ENCODE measurements around the gene OXNAD1.
"Not testable (repeated sequence)": the region's sequence is repeated elsewhere in the genome, so short reads cannot be mapped to it uniquely, and the experiment has no call there.

The OXNAD1 gene

GRCh38 chr3:16307832-16308531 lies 43.0 kb downstream of the OXNAD1 start:
- DNase-seq (ENCODE audit: insufficient read length, low spot score) (no peak), FAIRE-seq (no peak)
- TF ChIP-seq SPI1 (IDR thresholded peaks at IDR 0.05; ENCODE audit: low read depth, low read length), result no peak
- peak; percentile 13; the same call in 1 of the 2 replicates for TF ChIP-seq POLR2A (IDR thresholded peaks at IDR 0.05; ENCODE audit: low read depth, low read length)

- no peak for FAIRE-seq
- TF ChIP-seq PAX5 (IDR thresholded peaks at IDR 0.05; ENCODE audit: insufficient read depth, low read length, severe bottlenecking) (no peak), POLR2A (IDR thresholded peaks at IDR 0.05; ENCODE audit: low read depth, low read length) (no peak), POU2F2 (IDR thresholded peaks at IDR 0.05; ENCODE audit: low read depth, low read length) (no peak), POLR2AphosphoS5 (IDR thresholded peaks at IDR 0.05; ENCODE audit: low read depth, low read length) (no peak), TAF1 (IDR thresholded peaks at IDR 0.05; ENCODE audit: low read depth, low read length) (no peak), SPI1 (IDR thresholded peaks at IDR 0.05; ENCODE audit: low read depth, low read length) (no peak)
These were observed 43.7 kb downstream of the OXNAD1 start for GRCh38 chr3:16308727-16309126.

GRCh38 chr3:16309558-16309957 lies 44.5 kb downstream of the OXNAD1 start:
- DNase-seq (ENCODE audit: insufficient read length, low spot score), result peak; percentile 27
- FAIRE-seq, result peak; percentile 88
- no peak for TF ChIP-seq POU2F2 (IDR thresholded peaks at IDR 0.05; ENCODE audit: low read depth, low read length)
- no peak for TF ChIP-seq SPI1 (IDR thresholded peaks at IDR 0.05; ENCODE audit: low read depth, low read length)
- TF ChIP-seq PAX5 (IDR thresholded peaks at IDR 0.05; ENCODE audit: insufficient read depth, low read length, severe bottlenecking), result no peak
- TF ChIP-seq POLR2A (IDR thresholded peaks at IDR 0.05; ENCODE audit: low read depth, low read length), result no peak
- peak; percentile 63; the same call in 1 of the 2 replicates for TF ChIP-seq POLR2AphosphoS5 (IDR thresholded peaks at IDR 0.05; ENCODE audit: low read depth, low read length)
- TF ChIP-seq TAF1 (IDR thresholded peaks at IDR 0.05; ENCODE audit: low read depth, low read length), result no peak

More at GRCh38 chr3:16308727-16309126, 43.7 kb downstream of the OXNAD1 start:
- DNase-seq (ENCODE audit: insufficient read length, low spot score), result no peak

GRCh38 chr3:16310486-16310885 lies 45.5 kb downstream of the OXNAD1 start:
- FAIRE-seq, result not testable (repeated sequence)

DNA sequence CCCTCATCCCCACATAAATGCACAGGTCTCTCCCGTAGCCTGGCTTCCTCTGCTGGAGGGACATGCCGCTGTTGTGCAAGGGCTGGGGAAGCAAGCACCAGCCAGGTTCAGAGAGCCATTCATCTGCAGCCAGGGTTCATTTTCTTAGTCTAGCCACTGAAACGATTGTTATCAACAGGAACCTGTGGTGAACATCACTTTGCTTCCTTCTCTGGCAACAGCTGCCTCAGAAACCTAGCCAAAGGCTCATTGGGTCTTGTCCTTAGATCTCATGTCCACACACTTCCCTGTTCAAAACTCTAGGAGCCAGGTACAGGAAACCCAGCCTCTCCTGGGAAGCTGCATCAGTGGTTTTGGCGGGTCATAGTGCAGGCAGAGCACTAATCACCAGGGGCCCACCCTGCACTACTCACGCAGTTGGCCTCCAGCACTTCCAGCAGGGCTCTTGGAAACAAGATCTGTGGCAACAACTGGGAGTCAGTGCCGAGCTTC lies 47.0 kb downstream of the OXNAD1 start:
- peak; percentile 84 for FAIRE-seq
- TF ChIP-seq TAF1 (IDR thresholded peaks at IDR 0.05; ENCODE audit: low read depth, low read length) (no peak), SPI1 (IDR thresholded peaks at IDR 0.05; ENCODE audit: low read depth, low read length) (0 out of 2 replicates have a peak, but pooled peaks have one; percentile 31)
- DNase-seq (ENCODE audit: insufficient read length, low spot score), result no peak

More at GRCh38 chr3:16310486-16310885, 45.5 kb downstream of the OXNAD1 start:
- DNase-seq (ENCODE audit: insufficient read length, low spot score), result not testable (repeated sequence)

DNA sequence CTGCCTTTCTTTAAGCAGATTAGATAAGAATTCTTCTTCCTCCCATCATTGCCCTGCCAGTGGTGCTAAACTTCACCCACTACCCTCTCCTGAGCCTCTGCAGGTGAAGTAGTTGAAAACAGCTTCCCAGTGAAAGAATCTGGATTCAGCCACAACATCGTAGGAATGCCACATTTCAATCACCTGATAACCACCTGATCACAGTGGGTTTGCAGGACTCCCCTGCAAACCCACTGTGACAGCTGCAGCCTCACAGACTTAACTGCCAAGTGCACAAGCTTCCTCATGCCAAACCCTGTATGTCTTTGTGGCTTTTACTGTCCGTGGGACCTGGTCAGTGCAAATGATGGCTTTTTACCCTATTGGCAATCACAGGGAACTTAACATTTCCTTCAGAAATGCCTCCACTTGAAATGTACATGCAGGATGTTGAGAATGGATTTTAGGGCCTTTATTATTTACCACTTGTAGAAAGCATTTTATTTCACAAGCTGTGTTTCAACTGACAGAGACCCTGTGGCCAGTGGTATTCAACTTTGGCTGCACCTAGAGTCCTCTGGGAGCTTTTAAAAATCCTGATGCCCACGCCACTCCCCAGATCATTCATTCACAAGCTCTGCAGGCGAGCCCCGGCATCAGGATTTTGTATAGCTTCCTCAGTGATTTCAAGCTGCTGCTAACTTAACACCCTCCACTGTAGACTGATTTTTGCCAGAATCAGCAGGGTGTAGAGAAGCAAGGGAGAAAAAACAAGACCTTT lies 49.1 kb downstream of the OXNAD1 start:
- TF ChIP-seq POLR2A (IDR thresholded peaks at IDR 0.05; ENCODE audit: low read depth, low read length) (0 out of 2 replicates have a peak, but pooled peaks have one; percentile 17), PAX5 (IDR thresholded peaks at IDR 0.05; ENCODE audit: insufficient read depth, low read length, severe bottlenecking) (no peak)
- no peak for DNase-seq (ENCODE audit: insufficient read length, low spot score)
- no peak for FAIRE-seq

- DNase-seq (ENCODE audit: insufficient read length, low spot score) (no peak), FAIRE-seq (no peak)
- TF ChIP-seq POU2F2 (IDR thresholded peaks at IDR 0.05; ENCODE audit: low read depth, low read length) (no peak), POLR2AphosphoS5 (IDR thresholded peaks at IDR 0.05; ENCODE audit: low read depth, low read length) (no peak), POLR2A (IDR thresholded peaks at IDR 0.05; ENCODE audit: low read depth, low read length) (no peak), SPI1 (IDR thresholded peaks at IDR 0.05; ENCODE audit: low read depth, low read length) (no peak), PAX5 (IDR thresholded peaks at IDR 0.05; ENCODE audit: insufficient read depth, low read length, severe bottlenecking) (no peak), TAF1 (IDR thresholded peaks at IDR 0.05; ENCODE audit: low read depth, low read length) (no peak)
These were observed 50.6 kb downstream of the OXNAD1 start for GRCh38 chr3:16315623-16316022.

DNA sequence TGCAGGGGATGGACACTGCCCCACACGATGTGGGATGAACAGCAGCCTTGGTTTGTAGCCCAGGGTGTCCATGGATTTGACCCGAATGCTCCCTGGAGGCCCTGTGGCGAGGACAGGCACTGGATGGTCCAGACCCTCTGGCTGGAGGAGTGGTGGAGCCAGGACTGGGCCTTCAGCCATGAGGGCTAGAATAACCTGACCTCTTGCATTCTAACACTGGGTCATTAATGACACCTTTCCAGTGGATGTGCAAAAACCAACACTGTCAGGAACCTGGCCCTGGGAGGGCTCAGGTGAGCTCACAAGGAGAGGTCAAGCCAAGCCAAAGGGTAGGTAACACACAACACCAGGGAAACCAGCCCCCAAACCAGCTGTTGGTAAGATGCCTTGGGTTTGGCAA lies 51.4 kb downstream of the OXNAD1 start:
- FAIRE-seq, result no peak
- DNase-seq (ENCODE audit: insufficient read length, low spot score), result no peak
- TF ChIP-seq POLR2AphosphoS5 (IDR thresholded peaks at IDR 0.05; ENCODE audit: low read depth, low read length), result peak; percentile 79
- TF ChIP-seq TAF1 (IDR thresholded peaks at IDR 0.05; ENCODE audit: low read depth, low read length), result no peak
- peak; percentile 58 for TF ChIP-seq POLR2A (IDR thresholded peaks at IDR 0.05; ENCODE audit: low read depth, low read length)

DNA sequence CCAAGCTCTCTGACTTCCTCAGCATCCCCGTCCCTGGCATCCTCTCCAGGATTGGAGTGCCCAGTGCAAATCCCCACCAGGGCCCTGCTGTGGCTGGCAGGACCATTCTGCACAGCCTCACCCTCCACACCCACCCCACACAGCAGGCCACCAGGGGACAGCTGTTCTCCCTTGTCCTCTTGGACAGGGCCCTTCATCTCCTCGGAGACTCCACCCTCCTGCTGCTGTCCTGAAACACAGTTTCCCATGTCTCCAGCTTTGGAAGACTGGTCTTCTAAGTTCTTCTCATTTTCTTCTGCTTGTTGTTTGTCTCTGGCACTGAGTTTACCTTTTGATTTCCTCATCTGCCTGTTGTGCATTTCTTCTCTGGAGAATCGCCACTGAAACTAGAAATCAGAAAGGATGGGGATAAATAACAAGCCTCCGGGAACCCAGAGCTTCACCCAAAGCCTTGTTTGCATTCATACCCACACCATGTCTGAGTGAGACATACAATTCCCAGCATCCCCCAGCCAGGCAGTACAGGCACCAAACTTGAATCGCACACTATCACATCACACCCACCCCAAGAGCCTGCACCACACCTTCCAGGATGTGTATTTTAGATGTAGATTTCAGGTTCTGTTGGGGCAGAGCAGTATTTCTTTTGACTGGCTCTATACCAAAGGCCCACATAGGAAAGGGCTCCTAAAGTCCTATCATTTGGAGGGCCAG lies 52.0 kb downstream of the OXNAD1 start:
- FAIRE-seq (no peak), DNase-seq (ENCODE audit: insufficient read length, low spot score) (no peak)
- no peak for TF ChIP-seq PAX5 (IDR thresholded peaks at IDR 0.05; ENCODE audit: insufficient read depth, low read length, severe bottlenecking)
- peak; percentile 53; the same call in 1 of the 2 replicates for TF ChIP-seq POLR2AphosphoS5 (IDR thresholded peaks at IDR 0.05; ENCODE audit: low read depth, low read length)

DNA sequence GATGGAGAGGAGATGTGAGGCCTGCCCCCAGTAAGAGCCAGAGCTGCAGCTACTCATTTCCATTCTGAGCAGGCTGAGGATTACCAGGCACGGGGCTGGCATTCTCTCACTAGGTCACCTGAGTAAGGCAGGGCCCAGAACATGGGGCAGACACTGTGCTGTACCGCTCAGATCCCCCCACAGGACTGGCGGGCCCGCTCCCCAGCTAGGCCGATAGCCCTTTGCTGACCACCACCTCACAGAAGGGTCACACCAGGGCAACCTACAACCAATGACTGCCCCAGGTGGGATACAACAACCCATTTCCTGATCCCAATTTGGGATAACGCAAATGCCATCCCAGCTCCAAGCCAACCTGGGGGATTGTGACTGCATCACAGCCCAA lies 52.5 kb downstream of the OXNAD1 start:
- TF ChIP-seq POLR2A (IDR thresholded peaks at IDR 0.05; ENCODE audit: low read depth, low read length), result no peak
- no peak for DNase-seq (ENCODE audit: insufficient read length, low spot score)
- no peak for FAIRE-seq
